CD1c-positive myeloid dendritic cell (primary cell): Measurements from ENCODE around the gene GARNL3.

Experiments
- DNase-seq: peaks from one replicate; pipeline ENCODE4 v3.0.0-alpha.2; 2016; ENCODE audit errors: extremely low spot score

Gene GARNL3

GRCh38 chr9:127237801-127238200 is 26.8 kb upstream of the GARNL3 start:
- DNase-seq, result no peak

- DNase-seq, result no peak
Measured at GRCh38 chr9:127241354-127241753, 23.2 kb upstream of the GARNL3 start.

GRCh38 chr9:127244609-127245601 is 19.7 kb upstream of the GARNL3 start:
- DNase-seq, result peak; percentile 97

- DNase-seq, result no peak
Measured at GRCh38 chr9:127245637-127246164, 18.9 kb upstream of the GARNL3 start.

- DNase-seq, result no peak
Measured at GRCh38 chr9:127248241-127248640, 16.3 kb upstream of the GARNL3 start.

GRCh38 chr9:127249877-127250276 is 14.7 kb upstream of the GARNL3 start:
- no peak for DNase-seq

- no peak for DNase-seq
Measured at GRCh38 chr9:127250896-127251391, 13.6 kb upstream of the GARNL3 start.

- no peak for DNase-seq
Measured at GRCh38 chr9:127252410-127253318, 11.9 kb upstream of the GARNL3 start.

GRCh38 chr9:127253446-127253845 is 11.1 kb upstream of the GARNL3 start:
- no peak for DNase-seq

- no peak for DNase-seq
Measured at GRCh38 chr9:127255692-127256091, 8.9 kb upstream of the GARNL3 start.

- no peak for DNase-seq
Measured at GRCh38 chr9:127256324-127256723, 8.2 kb upstream of the GARNL3 start.

GRCh38 chr9:127258606-127259471 is 5.7 kb upstream of the GARNL3 start:
- DNase-seq, result no peak

GRCh38 chr9:127262602-127263001 is 2.0 kb upstream of the GARNL3 start:
- DNase-seq, result no peak

GRCh38 chr9:127263237-127263636 is 1.3 kb upstream of the GARNL3 start:
- DNase-seq, result no peak

GRCh38 chr9:127263664-127264063 is 910 bp upstream of the GARNL3 start:
- no peak for DNase-seq

- DNase-seq, result no peak
Measured at GRCh38 chr9:127267793-127268525, 3.4 kb downstream of the GARNL3 start.

- DNase-seq, result no peak
Measured at GRCh38 chr9:127269449-127269848, 4.9 kb downstream of the GARNL3 start.

- no peak for DNase-seq
Measured at GRCh38 chr9:127273326-127273725, 8.8 kb downstream of the GARNL3 start.

GRCh38 chr9:127277099-127277498 is 12.5 kb downstream of the GARNL3 start:
- peak; percentile 29 for DNase-seq

GRCh38 chr9:127277770-127278169 is 13.2 kb downstream of the GARNL3 start:
- no peak for DNase-seq
